DMS53 treated with DMSO at 0.1 percent for 48 hours (cell line): ENCODE measurements around the gene DGKZ.
A peak's percentile ranks its signal among the peaks of the same experiment; 100 is the strongest.

Experiments
- DNase-seq: peaks from one replicate; lab custom pipeline; 2025; ENCODE audit not compliant: unreplicated experiment; lab: John Stamatoyannopoulos, UW

The DGKZ gene

GRCh38 chr11:46392421-46393230 lies 45.4 kb downstream of the DGKZ start:
- peak; percentile 23 for DNase-seq

GRCh38 chr11:46393231-46393616 lies 46.0 kb downstream of the DGKZ start:
- DNase-seq = no peak

GRCh38 chr11:46393759-46394158 lies 46.5 kb downstream of the DGKZ start:
- DNase-seq = no peak

- no peak for DNase-seq
Measured at GRCh38 chr11:46397526-46397925, 50.3 kb downstream of the DGKZ start.

- no peak for DNase-seq
Measured at GRCh38 chr11:46402957-46403902, 56.0 kb downstream of the DGKZ start.

GRCh38 chr11:46404476-46405017 lies 57.3 kb downstream of the DGKZ start:
- no peak for DNase-seq

GRCh38 chr11:46407635-46408034 lies 60.4 kb downstream of the DGKZ start:
- DNase-seq = no peak

GRCh38 chr11:46408407-46408986 lies 61.2 kb downstream of the DGKZ start:
- no peak for DNase-seq

GRCh38 chr11:46410021-46410420 lies 62.8 kb downstream of the DGKZ start:
- no peak for DNase-seq

- peak; percentile 92 for DNase-seq
Measured at GRCh38 chr11:46413760-46414465, 66.7 kb downstream of the DGKZ start.

- no peak for DNase-seq
Measured at GRCh38 chr11:46414466-46414796, 67.2 kb downstream of the DGKZ start.

- DNase-seq = no peak
Measured at GRCh38 chr11:46414879-46415278, 67.6 kb downstream of the DGKZ start.

- DNase-seq = no peak
Measured at GRCh38 chr11:46417711-46418110, 70.4 kb downstream of the DGKZ start.

- no peak for DNase-seq
Measured at GRCh38 chr11:46418751-46419150, 71.5 kb downstream of the DGKZ start.

- no peak for DNase-seq
Measured at GRCh38 chr11:46420513-46420912, 73.2 kb downstream of the DGKZ start.

GRCh38 chr11:46421257-46421880 lies 74.1 kb downstream of the DGKZ start:
- no peak for DNase-seq

- no peak for DNase-seq
Measured at GRCh38 chr11:46422588-46422987, 75.3 kb downstream of the DGKZ start.

- no peak for DNase-seq
Measured at GRCh38 chr11:46426233-46426991, 79.1 kb downstream of the DGKZ start.

GRCh38 chr11:46427364-46427763 lies 80.1 kb downstream of the DGKZ start:
- DNase-seq = no peak

- DNase-seq = no peak
Measured at GRCh38 chr11:46429717-46430116, 82.5 kb downstream of the DGKZ start.
